ENCODE measurements around the gene NLRC4.
"Not testable (repeated sequence)": the region's sequence is repeated elsewhere in the genome, so short reads cannot be mapped to it uniquely, and the experiment has no call there.

NLRC4 gene

DNA sequence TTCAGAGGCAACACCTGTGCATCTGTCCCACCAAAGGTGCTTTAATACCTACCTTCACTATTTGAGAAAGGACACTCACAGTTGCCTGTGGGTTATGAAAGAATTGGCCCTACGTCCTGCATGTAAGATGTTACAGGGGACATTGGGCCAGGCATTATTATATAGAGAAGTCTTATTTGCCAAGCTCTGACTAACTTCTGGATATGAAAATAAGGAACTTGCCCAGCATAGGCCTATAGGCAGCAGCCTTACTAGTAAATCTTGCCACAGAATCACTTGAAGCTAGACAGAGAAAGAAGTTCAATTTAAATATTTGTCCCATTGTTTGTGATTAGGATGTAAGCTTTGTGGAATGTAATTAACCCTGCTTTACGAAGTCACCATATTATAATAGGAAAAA lies 41.7 kb downstream of the NLRC4 start:
- no peaks in the 10 kb centered on the region for H3K9me3 ChIP-seq (ENCODE audit: control insufficient read depth, low read length)
- H3K4me3 ChIP-seq (ENCODE audit: insufficient read depth, low read depth, low read length): no peak overlapping the region
- H3K27ac ChIP-seq (ENCODE audit: insufficient read depth, low read depth, low read length, poor library complexity, severe bottlenecking): no peak overlapping the region
- no peaks in the 10 kb centered on the region for H3K27me3 ChIP-seq (ENCODE audit: control insufficient read depth, insufficient read depth, low read length, poor library complexity, severe bottlenecking)
- peaks cover 17% of the 10 kb centered on the region for H3K36me3 ChIP-seq (ENCODE audit: control insufficient read depth, insufficient read depth, low read length)
- 86 to 93% methylated on average over 1 to 2 of the region's 2 CpGs for WGBS, 2 experiments
- H3K4me1 ChIP-seq (ENCODE audit: control insufficient read depth, insufficient read depth, low read length): no peaks in the 10 kb centered on the region

DNA sequence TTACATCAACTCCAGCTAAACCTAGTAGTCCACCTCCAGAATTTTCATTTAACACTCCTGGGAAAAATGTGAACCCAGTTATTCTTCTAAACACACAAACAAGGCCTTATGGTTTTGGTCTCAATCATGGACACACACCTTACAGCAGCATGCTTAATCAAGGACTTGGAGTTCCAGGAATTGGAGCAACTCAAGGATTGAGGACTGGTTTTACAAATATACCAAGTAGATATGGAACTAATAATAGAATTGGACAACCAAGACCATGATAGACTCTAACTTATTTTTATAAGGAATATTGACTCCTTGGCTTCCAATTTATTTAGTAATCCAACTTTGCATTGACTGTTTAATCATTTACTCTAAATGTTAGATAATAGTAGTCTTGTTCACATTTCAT lies 44.2 kb downstream of the NLRC4 start:
- H3K27ac ChIP-seq (ENCODE audit: insufficient read depth, low read depth, low read length, poor library complexity, severe bottlenecking): no peak overlapping the region
- peaks cover 17% of the 10 kb centered on the region for H3K36me3 ChIP-seq (ENCODE audit: control insufficient read depth, insufficient read depth, low read length)
- H3K27me3 ChIP-seq (ENCODE audit: control insufficient read depth, insufficient read depth, low read length, poor library complexity, severe bottlenecking): no peaks in the 10 kb centered on the region
- H3K4me3 ChIP-seq (ENCODE audit: insufficient read depth, low read depth, low read length): no peak overlapping the region
- H3K4me1 ChIP-seq (ENCODE audit: control insufficient read depth, insufficient read depth, low read length): no peaks in the 10 kb centered on the region
- no peaks in the 10 kb centered on the region for H3K9me3 ChIP-seq (ENCODE audit: control insufficient read depth, low read length)

DNA sequence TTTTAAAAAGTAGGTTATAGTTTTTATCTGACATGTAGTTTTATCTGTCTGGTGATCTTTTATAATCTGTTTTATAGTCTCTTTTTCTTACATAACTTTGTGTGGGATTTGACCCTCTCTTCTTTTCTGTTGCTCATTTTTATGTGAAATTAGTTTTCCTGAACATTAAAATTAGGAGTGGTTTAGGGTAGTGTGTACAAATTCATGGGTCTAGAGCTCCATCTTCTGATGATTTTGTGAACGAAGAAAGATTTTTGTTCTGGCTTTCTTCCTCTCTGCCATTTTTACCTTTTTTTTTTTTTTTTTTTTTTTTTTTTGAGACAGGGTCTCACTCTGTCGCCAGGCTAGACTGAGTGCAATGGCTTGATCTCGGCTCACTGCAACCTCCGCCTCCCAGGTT lies 52.4 kb downstream of the NLRC4 start:
- H3K27ac ChIP-seq (ENCODE audit: insufficient read depth, low read depth, low read length, poor library complexity, severe bottlenecking): no peak overlapping the region
- H3K9me3 ChIP-seq (ENCODE audit: control insufficient read depth, low read length): no peaks in the 10 kb centered on the region
- H3K4me3 ChIP-seq (ENCODE audit: insufficient read depth, low read depth, low read length): no peak overlapping the region
- no peaks in the 10 kb centered on the region for H3K4me1 ChIP-seq (ENCODE audit: control insufficient read depth, insufficient read depth, low read length)
- no peaks in the 10 kb centered on the region for H3K36me3 ChIP-seq (ENCODE audit: control insufficient read depth, insufficient read depth, low read length)
- no peaks in the 10 kb centered on the region for H3K27me3 ChIP-seq (ENCODE audit: control insufficient read depth, insufficient read depth, low read length, poor library complexity, severe bottlenecking)
- WGBS, 2 experiments: 88 to 94% methylated on average over 4 of the region's 4 CpGs

DNA sequence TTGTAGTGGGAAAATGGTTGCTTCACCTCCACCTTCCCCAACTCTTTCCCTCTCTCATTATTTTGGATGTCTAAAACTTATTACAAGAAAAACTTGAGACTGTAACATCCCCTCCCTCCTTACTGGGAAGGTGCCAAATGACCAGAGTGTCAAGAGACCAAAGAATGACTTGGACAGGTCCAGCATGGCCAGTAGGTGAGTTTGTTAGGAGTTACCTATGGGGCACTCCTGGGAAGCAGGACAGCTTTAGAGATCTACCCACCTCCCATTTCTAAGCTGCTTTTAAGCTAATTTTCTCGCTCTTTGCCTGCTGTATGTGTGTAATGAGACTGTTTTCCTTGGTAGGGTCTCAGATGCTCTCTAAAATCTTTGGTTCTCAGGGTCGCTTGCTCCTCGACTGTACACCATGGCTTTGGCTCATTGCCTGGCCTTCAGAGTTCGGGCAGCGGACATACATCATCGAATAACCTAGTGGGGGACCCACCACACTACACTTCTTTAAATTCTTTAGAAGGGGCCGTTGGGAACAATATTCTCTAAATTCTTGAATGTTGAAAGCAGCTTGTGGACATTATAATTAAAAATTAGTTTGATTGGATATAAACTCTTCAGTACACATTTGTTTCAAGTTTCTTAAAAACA lies 53.8 kb downstream of the NLRC4 start:
- Histone ChIP-seq H3K27ac (ENCODE audit: insufficient read depth, low read depth, low read length, poor library complexity, severe bottlenecking) (no peak overlapping the region), H3K4me3 (ENCODE audit: insufficient read depth, low read depth, low read length) (no peak overlapping the region), H3K4me1 (ENCODE audit: control insufficient read depth, insufficient read depth, low read length) (no peaks in the 10 kb centered on the region), H3K36me3 (ENCODE audit: control insufficient read depth, insufficient read depth, low read length) (no peaks in the 10 kb centered on the region), H3K9me3 (ENCODE audit: control insufficient read depth, low read length) (no peaks in the 10 kb centered on the region), H3K27me3 (ENCODE audit: control insufficient read depth, insufficient read depth, low read length, poor library complexity, severe bottlenecking) (no peaks in the 10 kb centered on the region)
- WGBS, 2 experiments: 94 to 95% methylated on average over 6 of the region's 7 CpGs

DNA sequence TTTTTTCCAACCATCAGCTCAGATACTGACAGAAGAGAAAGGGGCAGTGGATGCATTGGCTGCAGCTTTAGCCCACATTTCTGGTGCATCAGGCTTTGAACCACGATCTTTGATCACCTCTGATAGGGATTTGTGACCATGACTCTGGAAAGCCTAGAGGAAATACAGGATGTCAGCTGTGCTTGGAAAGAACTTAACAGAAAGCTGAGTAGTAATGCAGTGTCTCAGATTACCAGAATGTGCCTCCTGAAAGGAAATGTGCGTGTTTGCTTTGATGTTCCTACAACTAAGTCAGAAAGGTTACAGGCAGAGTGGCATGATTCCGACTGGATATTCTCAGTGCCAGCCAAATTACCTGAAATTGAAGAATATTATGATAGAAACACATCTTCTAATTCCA lies 61.3 kb downstream of the NLRC4 start:
- H3K27me3 ChIP-seq (ENCODE audit: control insufficient read depth, insufficient read depth, low read length, poor library complexity, severe bottlenecking); H3K9me3 ChIP-seq (ENCODE audit: control insufficient read depth, low read length); H3K4me3 ChIP-seq (ENCODE audit: insufficient read depth, low read depth, low read length); H3K4me1 ChIP-seq (ENCODE audit: control insufficient read depth, insufficient read depth, low read length); H3K27ac ChIP-seq (ENCODE audit: insufficient read depth, low read depth, low read length, poor library complexity, severe bottlenecking): not testable (repeated sequence)
- 96 to 97% methylated on average over 3 of the region's 3 CpGs for WGBS, 2 experiments
- peaks cover 15% of the 10 kb centered on the region for H3K36me3 ChIP-seq (ENCODE audit: control insufficient read depth, insufficient read depth, low read length)

DNA sequence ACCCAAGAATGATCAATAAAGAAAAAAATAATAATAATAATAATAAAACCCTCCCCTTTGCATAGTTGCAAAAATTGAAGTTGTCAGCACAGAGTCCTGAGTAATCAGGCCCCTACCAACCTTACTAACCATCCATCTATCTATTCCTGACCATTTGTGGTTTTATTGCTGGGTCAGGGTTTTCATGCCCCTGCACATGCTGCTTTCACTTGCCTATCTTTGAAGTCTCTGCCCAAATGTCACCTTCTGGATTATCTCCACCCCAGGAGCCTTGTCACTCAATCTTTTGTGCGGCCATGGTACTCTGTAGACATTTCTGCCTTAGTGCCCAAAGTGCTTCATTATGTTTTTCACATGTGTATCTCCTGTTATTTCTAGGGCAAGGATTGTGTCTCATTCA lies 63.9 kb downstream of the NLRC4 start:
- H3K36me3 ChIP-seq (ENCODE audit: control insufficient read depth, insufficient read depth, low read length): peaks cover 15% of the 10 kb centered on the region
- WGBS, 2 experiments: 79 to 94% methylated on average over 1 of the region's 1 CpG
- H3K27me3 ChIP-seq (ENCODE audit: control insufficient read depth, insufficient read depth, low read length, poor library complexity, severe bottlenecking): no peaks in the 10 kb centered on the region
- H3K27ac ChIP-seq (ENCODE audit: insufficient read depth, low read depth, low read length, poor library complexity, severe bottlenecking): no peak overlapping the region
- no peaks in the 10 kb centered on the region for H3K4me1 ChIP-seq (ENCODE audit: control insufficient read depth, insufficient read depth, low read length)
- no peak overlapping the region for H3K4me3 ChIP-seq (ENCODE audit: insufficient read depth, low read depth, low read length)
- no peaks in the 10 kb centered on the region for H3K9me3 ChIP-seq (ENCODE audit: control insufficient read depth, low read length)

DNA sequence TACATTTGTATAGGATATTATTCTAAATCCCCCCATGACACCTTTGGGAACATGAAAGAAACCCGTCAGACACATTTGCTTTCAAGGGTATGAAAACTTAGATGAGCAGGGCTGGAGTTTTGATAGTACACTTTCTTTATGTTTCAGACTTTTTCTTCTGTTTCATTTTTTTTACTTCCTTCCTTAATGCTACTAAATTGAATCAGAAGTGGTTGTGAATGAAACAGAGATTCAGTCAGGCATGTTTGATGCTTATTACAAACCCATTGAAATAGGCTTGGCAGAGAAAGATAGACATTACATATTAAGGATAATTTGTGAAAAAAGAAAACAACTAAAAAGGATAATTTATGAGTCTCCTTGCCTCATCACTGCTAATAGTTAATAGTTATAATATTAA lies 72.3 kb downstream of the NLRC4 start:
- H3K27me3 ChIP-seq (ENCODE audit: control insufficient read depth, insufficient read depth, low read length, poor library complexity, severe bottlenecking): no peaks in the 10 kb centered on the region
- no peak overlapping the region for H3K27ac ChIP-seq (ENCODE audit: insufficient read depth, low read depth, low read length, poor library complexity, severe bottlenecking)
- H3K9me3 ChIP-seq (ENCODE audit: control insufficient read depth, low read length): no peaks in the 10 kb centered on the region
- WGBS, 2 experiments: 92% methylated on average over 1 of the region's 1 CpG; no CpG with 5 or more reads in 1 of the 2 experiments
- H3K36me3 ChIP-seq (ENCODE audit: control insufficient read depth, insufficient read depth, low read length): peaks cover 4% of the 10 kb centered on the region
- H3K4me3 ChIP-seq (ENCODE audit: insufficient read depth, low read depth, low read length): no peak overlapping the region
- no peaks in the 10 kb centered on the region for H3K4me1 ChIP-seq (ENCODE audit: control insufficient read depth, insufficient read depth, low read length)

DNA sequence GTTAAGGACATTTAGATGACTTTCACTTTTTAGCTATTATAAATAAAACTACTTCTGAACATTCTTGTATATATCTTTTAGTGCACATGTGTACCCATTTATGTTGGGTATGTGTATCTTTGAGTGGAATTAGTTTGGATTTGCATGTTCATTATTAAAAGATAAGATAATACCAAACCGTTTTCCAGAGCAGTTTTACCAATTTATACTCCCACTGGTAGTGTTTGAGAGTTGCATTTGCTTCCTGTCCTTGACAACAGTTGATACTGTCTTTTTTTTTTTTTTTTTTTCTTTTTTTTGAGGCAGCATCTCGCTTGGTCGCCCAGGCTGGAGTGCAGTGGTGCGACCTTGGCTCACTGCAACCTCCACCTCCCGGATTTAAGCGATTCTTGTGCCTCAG lies 75.7 kb downstream of the NLRC4 start:
- Histone ChIP-seq H3K36me3 (ENCODE audit: control insufficient read depth, insufficient read depth, low read length) (peaks cover 4% of the 10 kb centered on the region), H3K27ac (ENCODE audit: insufficient read depth, low read depth, low read length, poor library complexity, severe bottlenecking) (no peak overlapping the region), H3K4me1 (ENCODE audit: control insufficient read depth, insufficient read depth, low read length) (no peaks in the 10 kb centered on the region), H3K4me3 (ENCODE audit: insufficient read depth, low read depth, low read length) (no peak overlapping the region), H3K9me3 (ENCODE audit: control insufficient read depth, low read length) (no peaks in the 10 kb centered on the region), H3K27me3 (ENCODE audit: control insufficient read depth, insufficient read depth, low read length, poor library complexity, severe bottlenecking) (no peaks in the 10 kb centered on the region)
- WGBS, 2 experiments: 93 to 95% methylated on average over 5 to 6 of the region's 6 CpGs

DNA sequence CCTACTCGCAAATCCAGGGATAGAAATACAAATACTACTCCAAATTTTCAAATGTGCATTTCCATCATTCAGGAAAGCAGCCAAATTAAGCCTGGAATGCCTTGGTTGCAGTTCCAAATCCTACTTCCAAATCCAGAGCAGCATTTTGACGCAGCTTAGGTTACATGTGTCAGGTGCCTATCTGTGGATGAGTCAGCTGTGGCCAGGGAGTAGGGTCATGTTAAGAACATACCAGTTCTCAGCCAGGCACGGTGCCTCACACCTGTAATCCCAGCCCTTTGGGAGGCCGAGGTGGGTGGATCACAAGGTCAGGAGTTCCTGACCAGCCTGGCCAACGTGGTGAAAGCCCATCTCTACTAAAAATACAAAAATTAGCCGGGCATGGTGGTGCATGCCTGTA lies 82.0 kb downstream of the NLRC4 start:
- H3K36me3 ChIP-seq (ENCODE audit: control insufficient read depth, insufficient read depth, low read length): no peaks in the 10 kb centered on the region
- WGBS, 2 experiments: 94 to 95% methylated on average over 5 to 6 of the region's 6 CpGs
- no peaks in the 10 kb centered on the region for H3K27me3 ChIP-seq (ENCODE audit: control insufficient read depth, insufficient read depth, low read length, poor library complexity, severe bottlenecking)
- H3K4me3 ChIP-seq (ENCODE audit: insufficient read depth, low read depth, low read length): no peak overlapping the region
- no peaks in the 10 kb centered on the region for H3K9me3 ChIP-seq (ENCODE audit: control insufficient read depth, low read length)
- H3K4me1 ChIP-seq (ENCODE audit: control insufficient read depth, insufficient read depth, low read length): no peaks in the 10 kb centered on the region
- no peak overlapping the region for H3K27ac ChIP-seq (ENCODE audit: insufficient read depth, low read depth, low read length, poor library complexity, severe bottlenecking)
